Measurements from ENCODE around the gene RABL2B.

Gene RABL2B

GRCh38 chr22:50730941-50731661 lies 52.3 kb downstream of the RABL2B start:
- Histone ChIP-seq H3K4me2 (ENCODE audit: insufficient read depth, low read length) (no peak overlapping the region), H3K27me3 (ENCODE audit: insufficient read depth, low read length, poor library complexity) (no peaks in the 10 kb centered on the region), H3K9ac (ENCODE audit: low read depth, low read length) (no peak overlapping the region), H2AFZ (ENCODE audit: low read depth, low read length) (no peak overlapping the region), H3K4me1 (ENCODE audit: insufficient read depth, low read length) (peaks cover 8% of the 10 kb centered on the region), H3K79me2 (ENCODE audit: insufficient read depth, low read length) (no peaks in the 10 kb centered on the region), H3K9me3 (ENCODE audit: insufficient read depth, low read length, severe bottlenecking) (no peaks in the 10 kb centered on the region), H3K4me3 (ENCODE audit: low read depth in 1 of 2, low read length in 2 of 2) (no peak overlapping the region), H3K36me3 (ENCODE audit: insufficient read depth, low read length) (no peaks in the 10 kb centered on the region), H4K20me1 (ENCODE audit: insufficient read depth, low read length) (no peaks in the 10 kb centered on the region), H3K27ac (ENCODE audit: low read length) (no peak overlapping the region)
- no peak for TF ChIP-seq EZH2 (IDR thresholded peaks at IDR 0.05; ENCODE audit: borderline replicate concordance, low read depth, low read length, severe bottlenecking)
- TF ChIP-seq CTCF (IDR thresholded peaks at IDR 0.05; ENCODE audit: borderline replicate concordance, extremely low read depth, low read length, poor library complexity, severe bottlenecking), result no peak
- DNase-seq (no peak), ATAC-seq (ENCODE audit: insufficient read depth, low read depth) (no peak)

- H3K79me2 ChIP-seq (ENCODE audit: insufficient read depth, low read length), result no peaks in the 10 kb centered on the region
- H3K4me2 ChIP-seq (ENCODE audit: insufficient read depth, low read length), result no peak overlapping the region
- H3K27me3 ChIP-seq (ENCODE audit: insufficient read depth, low read length, poor library complexity), result no peaks in the 10 kb centered on the region
- H3K27ac ChIP-seq (ENCODE audit: low read length), result no peak overlapping the region
- ATAC-seq (ENCODE audit: insufficient read depth, low read depth) (no peak), DNase-seq (no peak)
- no peak overlapping the region for H3K9ac ChIP-seq (ENCODE audit: low read depth, low read length)
- TF ChIP-seq EZH2 (IDR thresholded peaks at IDR 0.05; ENCODE audit: borderline replicate concordance, low read depth, low read length, severe bottlenecking) (no peak), CTCF (IDR thresholded peaks at IDR 0.05; ENCODE audit: borderline replicate concordance, extremely low read depth, low read length, poor library complexity, severe bottlenecking) (no peak)
- no peaks in the 10 kb centered on the region for H3K9me3 ChIP-seq (ENCODE audit: insufficient read depth, low read length, severe bottlenecking)
- H4K20me1 ChIP-seq (ENCODE audit: insufficient read depth, low read length), result no peaks in the 10 kb centered on the region
- no peak overlapping the region for H2AFZ ChIP-seq (ENCODE audit: low read depth, low read length)
- H3K4me3 ChIP-seq (ENCODE audit: low read depth in 1 of 2, low read length in 2 of 2), result no peak overlapping the region
- peaks cover 8% of the 10 kb centered on the region for H3K4me1 ChIP-seq (ENCODE audit: insufficient read depth, low read length)
- H3K36me3 ChIP-seq (ENCODE audit: insufficient read depth, low read length), result no peaks in the 10 kb centered on the region
These were observed 53.2 kb downstream of the RABL2B start for GRCh38 chr22:50730013-50730891.

- H3K4me3 ChIP-seq (ENCODE audit: low read depth in 1 of 2, low read length in 2 of 2), result no peak overlapping the region
- DNase-seq (no peak), ATAC-seq (ENCODE audit: insufficient read depth, low read depth) (no peak)
- H3K79me2 ChIP-seq (ENCODE audit: insufficient read depth, low read length), result no peaks in the 10 kb centered on the region
- peaks cover 8% of the 10 kb centered on the region for H3K4me1 ChIP-seq (ENCODE audit: insufficient read depth, low read length)
- no peaks in the 10 kb centered on the region for H4K20me1 ChIP-seq (ENCODE audit: insufficient read depth, low read length)
- no peak overlapping the region for H3K9ac ChIP-seq (ENCODE audit: low read depth, low read length)
- TF ChIP-seq CTCF (IDR thresholded peaks at IDR 0.05; ENCODE audit: borderline replicate concordance, extremely low read depth, low read length, poor library complexity, severe bottlenecking) (no peak), EZH2 (IDR thresholded peaks at IDR 0.05; ENCODE audit: borderline replicate concordance, low read depth, low read length, severe bottlenecking) (no peak)
- H3K9me3 ChIP-seq (ENCODE audit: insufficient read depth, low read length, severe bottlenecking), result no peaks in the 10 kb centered on the region
- H3K27ac ChIP-seq (ENCODE audit: low read length), result no peak overlapping the region
- H3K36me3 ChIP-seq (ENCODE audit: insufficient read depth, low read length), result no peaks in the 10 kb centered on the region
- H3K4me2 ChIP-seq (ENCODE audit: insufficient read depth, low read length), result no peak overlapping the region
- no peaks in the 10 kb centered on the region for H3K27me3 ChIP-seq (ENCODE audit: insufficient read depth, low read length, poor library complexity)
- no peak overlapping the region for H2AFZ ChIP-seq (ENCODE audit: low read depth, low read length)
These were observed 53.9 kb downstream of the RABL2B start for GRCh38 chr22:50729391-50730012.
